HepG2 (cell line): ENCODE measurements around the gene CHD9NB. TPM values are rescaled to one million over a fixed set of nuclear protein-coding genes. Genes with fewer than 3 reads are reported as not detected.

ENCODE experiments used
- ATAC-seq: fragments of 200-7000 bp; cut with Tn5 transposase; 3 replicates; pipeline ENCODE4 v1.9.1; 2020; ENCODE audit warnings: mild to moderate bottlenecking, moderate library complexity
- BruUV-seq: library from RNA; stranded (reverse); fragments of 400-500 nt; replicated peaks from 2 replicates; lab custom pipeline; 2021; lab: Mats Ljungman, UMichigan
- CTCF ChIA-PET: fragments of 300-600 bp; formaldehyde crosslinking; extraction: SDS; loops from one replicate; lab custom pipeline; 2021; ENCODE audit warnings: low total read pairs, inconsistent platforms, low intra/inter-chr PET ratio; lab: Yijun Ruan, JAX
- POLR2A ChIA-PET: fragments of 350-600 bp; sonication (Branson Sonifier 250); formaldehyde crosslinking; loops from one replicate; lab custom pipeline; 2020; ENCODE audit warnings: antibody characterized with exemption, inconsistent platforms; lab: Yijun Ruan, JAX
- DNase-seq: peaks from one replicate; pipeline ENCODE4 v3.0.0-alpha.2; 2015; ENCODE audit warnings: low spot score
- FAIRE-seq: peaks from 3 replicates; lab custom pipeline; 2011; peaks lifted over from hg19 to GRCh38; lab: Jason Lieb, UNC
- H2AFZ ChIP-seq: one replicate; pipeline ENCODE4 v1.6.1; 2011; ENCODE audit warnings: low read length, inconsistent platforms
- H3K27ac ChIP-seq: fragments of 300-600 bp; 3 replicates; pipeline ENCODE4 v1.8.0; 2011; ENCODE audit warnings: mixed run types, mild to moderate bottlenecking, mixed read lengths, low read length, inconsistent platforms; ENCODE audit not compliant: insufficient read depth; ENCODE audit errors: extremely low read length
- H3K27me3 ChIP-seq, 2 experiments: fragments of 200-600 bp in 1 of 2; 2 replicates in 1 of 2; 3 replicates in 1 of 2; pipeline versions ENCODE4 v1.6.0 to v1.8.0; 2011; ENCODE audit warnings: low read length in 2 of 2, mild to moderate bottlenecking in 2 of 2, moderate library complexity in 2 of 2, inconsistent platforms in 1 of 2; ENCODE audit not compliant: insufficient read depth in 2 of 2, control insufficient read depth in 1 of 2
- H3K36me3 ChIP-seq, 2 experiments: fragments of 200-600 bp in 1 of 2; replicated peaks in 1 of 2; 2 replicates in 1 of 2; 3 replicates in 1 of 2; pipeline versions ENCODE4 v1.5.1 to v1.8.0; 2011; ENCODE audit warnings: low read length in 2 of 2, inconsistent platforms in 1 of 2; ENCODE audit not compliant: insufficient read depth in 2 of 2, control insufficient read depth in 1 of 2
- H3K4me1 ChIP-seq: 2 replicates; pipeline ENCODE4 v1.5.1; 2012; ENCODE audit warnings: low read length, inconsistent platforms; ENCODE audit not compliant: insufficient read depth
- H3K4me2 ChIP-seq: 2 replicates; pipeline ENCODE4 v1.6.0; 2011; ENCODE audit warnings: low read depth, low read length, inconsistent platforms
- H3K4me3 ChIP-seq, 3 experiments: fragments of 200-600 bp in 1 of 3; sonication (generic), shearing (Covaris generic) in 1 of 3; replicated peaks in 1 of 3; 2 replicates each; pipeline ENCODE4 v1.5.1; 2011 to 2016; ENCODE audit warnings: low read length in 3 of 3, inconsistent platforms in 2 of 3, low read depth in 2 of 3, mild to moderate bottlenecking in 2 of 3, control low read depth in 1 of 3, mixed read lengths in 1 of 3; ENCODE audit not compliant: insufficient read depth in 1 of 3
- H3K79me2 ChIP-seq: one replicate; pipeline ENCODE4 v1.6.1; 2011; ENCODE audit warnings: low read length, inconsistent platforms; ENCODE audit not compliant: insufficient read depth
- H3K9ac ChIP-seq: 2 replicates; pipeline ENCODE4 v1.6.0; 2011; ENCODE audit warnings: mild to moderate bottlenecking, low read depth, low read length, inconsistent platforms; ENCODE audit not compliant: insufficient read depth
- H3K9me3 ChIP-seq: 2 replicates; pipeline ENCODE4 v1.5.1; 2012; ENCODE audit warnings: mild to moderate bottlenecking, low read length
- H4K20me1 ChIP-seq: 2 replicates; pipeline ENCODE4 v1.6.0; 2011; ENCODE audit warnings: inconsistent platforms, mild to moderate bottlenecking, low read length, moderate library complexity; ENCODE audit not compliant: insufficient read depth
- ATF2 ChIP-seq: sonication (generic); formaldehyde crosslinking; IDR thresholded peaks from 2 replicates; pipeline ENCODE4 v1.4.0; 2020; ENCODE audit warnings: missing genetic modification reagents
- DRAP1 ChIP-seq: IDR thresholded peaks from 2 replicates; pipeline ENCODE4 v1.6.1; 2016; ENCODE audit warnings: missing genetic modification reagents, missing compliant biosample characterization
- EP300 ChIP-seq, 3 experiments: sonication (generic) in 1 of 3; formaldehyde crosslinking in 1 of 3; IDR thresholded peaks; 2 replicates each; pipeline versions ENCODE4 v1.5.1 to v1.6.1; 2011 to 2020; ENCODE audit warnings: low read depth in 2 of 3, low read length in 2 of 3, borderline replicate concordance in 1 of 3, improper control_type of control experiment in 1 of 3, mild to moderate bottlenecking in 1 of 3, missing genetic modification reagents in 1 of 3, moderate library complexity in 1 of 3
- GFI1 ChIP-seq: sonication (generic); formaldehyde crosslinking; IDR thresholded peaks from 2 replicates; pipeline ENCODE4 v1.5.0; 2020; ENCODE audit warnings: missing genetic modification reagents, mild to moderate bottlenecking, borderline replicate concordance
- IRF1 ChIP-seq: sonication (generic); formaldehyde crosslinking; IDR thresholded peaks from 2 replicates; pipeline ENCODE4 v1.4.0; 2020; ENCODE audit warnings: low read depth, mild to moderate bottlenecking, missing genetic modification reagents
- MIER3 ChIP-seq: IDR thresholded peaks from 2 replicates; pipeline ENCODE4 v1.6.1; 2016; ENCODE audit warnings: missing compliant biosample characterization, borderline replicate concordance
- PHF21A ChIP-seq: sonication (generic); formaldehyde crosslinking; IDR thresholded peaks from 2 replicates; pipeline ENCODE4 v1.5.0; 2020; ENCODE audit warnings: mild to moderate bottlenecking, missing genetic modification reagents
- RBFOX2 ChIP-seq: fragments of 200-400 bp; formaldehyde crosslinking; IDR thresholded peaks from 2 replicates; pipeline ENCODE4 v1.6.1; 2017; ENCODE audit warnings: low read depth, mild to moderate bottlenecking, low read length
- REL ChIP-seq: sonication (generic); formaldehyde crosslinking; conservative IDR thresholded peaks from 2 replicates; pipeline ENCODE4 v1.8.0; 2022; ENCODE audit warnings: mild to moderate bottlenecking, missing genetic modification reagents, moderate library complexity
- RXRA ChIP-seq: sonication (generic); formaldehyde crosslinking; IDR thresholded peaks from 2 replicates; pipeline ENCODE4 v1.5.1; 2020; ENCODE audit warnings: missing genetic modification reagents
- TEAD3 ChIP-seq: optimal IDR thresholded peaks from 2 replicates; pipeline ENCODE3; 2016; ENCODE audit warnings: borderline replicate concordance
- THAP11 ChIP-seq: IDR thresholded peaks from 2 replicates; pipeline ENCODE4 v1.6.1; 2016; ENCODE audit warnings: missing biosample characterization, missing genetic modification reagents
- ZNF180 ChIP-seq: sonication (generic); formaldehyde crosslinking; IDR thresholded peaks from 2 replicates; pipeline ENCODE4 v1.4.0; 2020; ENCODE audit warnings: low read depth, missing genetic modification reagents, borderline replicate concordance
- ZNF34 ChIP-seq: sonication (generic); formaldehyde crosslinking; IDR thresholded peaks from 2 replicates; pipeline ENCODE4 v1.4.0; 2020; ENCODE audit warnings: mild to moderate bottlenecking, missing genetic modification reagents, borderline replicate concordance
- ZNF547 ChIP-seq: sonication (generic); formaldehyde crosslinking; IDR thresholded peaks from 2 replicates; pipeline ENCODE4 v1.5.1; 2020; ENCODE audit warnings: mild to moderate bottlenecking, missing genetic modification reagents
- ZNF570 ChIP-seq: sonication (generic); formaldehyde crosslinking; IDR thresholded peaks from 2 replicates; pipeline ENCODE4 v1.4.0; 2020; ENCODE audit warnings: mild to moderate bottlenecking, missing genetic modification reagents, borderline replicate concordance
- ZNF574 ChIP-seq: sonication (generic); formaldehyde crosslinking; IDR thresholded peaks from 2 replicates; pipeline ENCODE4 v1.4.0; 2020; ENCODE audit warnings: missing genetic modification reagents
- ZNF703 ChIP-seq: sonication (generic); formaldehyde crosslinking; IDR thresholded peaks from 2 replicates; pipeline ENCODE4 v1.5.1; 2020; ENCODE audit warnings: missing genetic modification reagents, mild to moderate bottlenecking, moderate library complexity, borderline replicate concordance
- ZNF776 ChIP-seq: sonication (generic); formaldehyde crosslinking; IDR thresholded peaks from 2 replicates; pipeline ENCODE4 v1.4.0; 2020; ENCODE audit warnings: mild to moderate bottlenecking, missing genetic modification reagents
- WGBS: methylation state at CpG from one replicate; pipeline ENCODE4 v1.1.6; 2017; ENCODE audit warnings: low lambda C conversion rate; 5-methylcytosine and 5-hydroxymethylcytosine counted together
- in situ Hi-C: cut with HindIII; loops from 2 replicates; pipeline ENCODE4 v1.10.0; 2017; ENCODE audit warnings: low pct_unique_long_range_greater_than_20kb; ENCODE audit not compliant: extremely low pct_ligation_motif_present
- intact Hi-C: fragments of 100-400 bp; cut with micrococcal nuclease; formaldehyde crosslinking; loops from one replicate; pipeline ENCODE4 v1.10.0; 2022; ENCODE audit not compliant: unreplicated experiment
- polyA plus RNA-seq, 8 experiments: library from polyadenylated mRNA; depleted of rRNA in 3 of 8; stranded (reverse) in 7 of 8; unstranded in 1 of 8; fragments of >200 nt; fragmentation: Illumina TruSeq in 4 of 8; extraction: Trizol in 4 of 8; gene quantifications; 2 replicates each; pipeline versions ENCODE4 v1.2.1 to v1.2.3, GENCODE V29; 2011 to 2016; ENCODE audit warnings: low read depth in 4 of 8, missing spikeins in 1 of 8, mixed read lengths in 1 of 8; ENCODE audit not compliant: insufficient read depth in 1 of 8
- total RNA-seq, 5 experiments: library from RNA; depleted of rRNA; stranded (reverse); fragments of >200 nt; fragmentation: Illumina TruSeq; extraction: Trizol; gene quantifications; 2 replicates each; pipeline ENCODE4 v1.2.3, GENCODE V29; 2016; ENCODE audit warnings: low read depth in 1 of 5

The CHD9NB gene
- total and polyA plus RNA-seq, 2 of the 13 experiments (the other 11 are each of a cell fraction or from before 2014, with no cell fraction given) = 0.17 to 0.18 TPM

GRCh38 chr16:53083119-53083518 is 30.4 kb upstream of the CHD9NB start (continued):
- no peak for TF ChIP-seq ATF2 (CRISPR knock-in tag)
- no peak for TF ChIP-seq ZNF574 (CRISPR knock-in tag)

GRCh38 chr16:53082509-53082908 is 29.8 kb upstream of the CHD9NB start:
- H3K79me2 ChIP-seq = peaks cover 40% of the 10 kb centered on the region
- POLR2A ChIA-PET = interaction anchor here (1.6 kb wide), 1 partner anchor 17 kb away, joined by 3 read pairs; no protein-coding TSS in a partner anchor
- peaks cover 13% of the 10 kb centered on the region for H3K4me1 ChIP-seq
- H4K20me1 ChIP-seq = peaks cover 11% of the 10 kb centered on the region; the same call in 1 of the 2 replicates
- H3K27ac ChIP-seq = no peak overlapping the region
- 96% methylated on average over 4 of the region's 4 CpGs for WGBS
- no peak for DNase-seq
- CTCF ChIA-PET = no interaction called here
- no peaks in the 10 kb centered on the region for H3K27me3 ChIP-seq
- in situ Hi-C loops = no loop called here
- no peaks in the 10 kb centered on the region for H3K9me3 ChIP-seq
- H3K9ac ChIP-seq = no peak overlapping the region
- peaks cover 2 to 3% of the 10 kb centered on the region in 2 experiments; a peak in 3 of 5 replicates for H3K36me3 ChIP-seq
- BruUV-seq = no TSS peak
- no peak; the same call in 1 of the 3 replicates for ATAC-seq
- H2AFZ ChIP-seq = no peak overlapping the region
- H3K4me3 ChIP-seq = no peak overlapping the region
- H3K4me2 ChIP-seq = no peak overlapping the region
- intact Hi-C loops = no loop called here
- no peak for FAIRE-seq
- no peak for TF ChIP-seq TEAD3
- TF ChIP-seq RBFOX2 = no peak
- no peak for TF ChIP-seq ZNF703
- TF ChIP-seq REL (CRISPR knock-in tag) = no peak
- no peak for TF ChIP-seq RXRA (CRISPR knock-in tag)
- no peak for TF ChIP-seq DRAP1 (CRISPR knock-in tag)
- no peak for TF ChIP-seq ZNF776
- TF ChIP-seq ZNF570 (CRISPR knock-in tag) = no peak
- TF ChIP-seq MIER3 = no peak
- no peak for TF ChIP-seq GFI1 (CRISPR knock-in tag)
- TF ChIP-seq ZNF180 (CRISPR knock-in tag) = no peak
- TF ChIP-seq IRF1 (CRISPR knock-in tag) = no peak
- TF ChIP-seq THAP11 (CRISPR knock-in tag) = no peak
- no peak for TF ChIP-seq ZNF34
- no peak for TF ChIP-seq EP300 (IDR thresholded peaks at IDR 0.05; ENCODE audit: low read depth in 2 of 2, low read length in 2 of 2)
- TF ChIP-seq EP300 (CRISPR knock-in tag; IDR thresholded peaks at IDR 0.05; ENCODE audit: borderline replicate concordance) = no peak
- TF ChIP-seq PHF21A = no peak
- TF ChIP-seq ZNF547 (CRISPR knock-in tag) = no peak
